Thyroid gland (tissue), 4 donors: ENCODE results near the gene MED27. TPM values are rescaled to one million over a fixed set of nuclear protein-coding genes. Genes with fewer than 3 reads are reported as not detected.

ENCODE experiments used
- DNase-seq, 2 donors: peaks; one replicate each; pipeline ENCODE4 v3.0.0-alpha.2; 2019
- H3K27ac ChIP-seq, 3 donors: fragments of 200-600 bp; sonication (generic); 1 replicate in 2 of 3; 2 replicates in 1 of 3; pipeline ENCODE4 v1.5.1; 2016 to 2019; ENCODE audit warnings: mild to moderate bottlenecking in 1 of 3, moderate library complexity in 1 of 3
- H3K27me3 ChIP-seq: fragments of 200-600 bp; sonication (generic); one replicate; pipeline ENCODE4 v1.5.1; 2019
- H3K36me3 ChIP-seq, 2 donors: fragments of 200-600 bp; sonication (generic); one replicate each; pipeline ENCODE4 v1.5.1; 2016 to 2019
- H3K4me1 ChIP-seq, 2 donors: fragments of 200-600 bp; sonication (generic); one replicate each; pipeline ENCODE4 v1.5.1; 2017 to 2019
- H3K4me3 ChIP-seq, 3 donors: fragments of 200-600 bp; sonication (generic); replicated peaks in 1 of 3; 1 replicate in 2 of 3; 2 replicates in 1 of 3; pipeline ENCODE4 v1.5.1; 2016; ENCODE audit warnings: mild to moderate bottlenecking in 1 of 3
- H3K9me3 ChIP-seq: fragments of 200-600 bp; sonication (generic); one replicate; pipeline ENCODE4 v1.5.1; 2017
- POLR2A ChIP-seq, 2 donors: fragments of 450-650 bp; IDR thresholded peaks; one replicate each; pipeline ENCODE4 v1.6.1; 2017; ENCODE audit warnings: antibody characterized with exemption in 2 of 2, mild to moderate bottlenecking in 2 of 2, moderate library complexity in 1 of 2
- WGBS, 2 donors: methylation state at CpG; one replicate each; pipeline ENCODE4 v1.1.5; 2017; 5-methylcytosine and 5-hydroxymethylcytosine counted together
- intact Hi-C: fragments of 100-400 bp; cut with DNase I; formaldehyde crosslinking; loops from one replicate; pipeline ENCODE4 v1.15.1; 2023
- total RNA-seq, 4 donors: library from RNA; depleted of rRNA; stranded (reverse); fragments of >200 nt; gene quantifications; one replicate each; pipeline ENCODE4 v1.2.3, GENCODE V29; 2016
- TF ChIP-seq, protein P1 (sequence below), 6 experiments: fragments of 200-600 bp in 3 of 6; fragments of 450-650 bp in 3 of 6; sonication (generic) in 3 of 6; IDR thresholded peaks; one replicate each; pipeline ENCODE4 v1.5.1; 2016 to 2019; ENCODE audit warnings: antibody characterized with exemption in 6 of 6, mild to moderate bottlenecking in 2 of 6, inconsistent platforms in 1 of 6, moderate library complexity in 1 of 6

MED27 gene
- total RNA-seq, 4 donors from 2014 or later = 15.3 to 19.5 (median 16.7) TPM

DNA sequence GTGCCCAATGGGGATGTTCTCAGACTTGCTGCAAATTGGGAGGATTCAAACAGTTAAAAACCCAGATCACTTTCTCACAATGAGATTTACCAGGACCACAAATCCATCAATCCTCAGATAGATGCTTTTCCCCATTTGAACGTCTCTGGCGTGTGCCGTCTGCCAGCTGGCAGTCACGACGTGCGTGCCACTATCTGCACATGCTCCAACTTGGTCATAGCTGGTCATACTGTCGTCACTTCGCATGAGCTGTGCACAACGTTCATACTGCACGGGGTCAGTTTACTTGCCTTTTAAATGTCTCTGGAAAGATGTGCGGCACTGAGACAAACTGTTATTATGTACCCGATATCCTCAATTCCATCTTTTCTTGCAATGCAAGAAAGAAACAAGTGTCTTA is 221.5 kb downstream of the MED27 start:
- H3K36me3 ChIP-seq = peaks cover 0 to 10% of the 10 kb centered on the region in 2 donors
- H3K27ac ChIP-seq = no peak overlapping the region
- TF ChIP-seq, protein P1, sequence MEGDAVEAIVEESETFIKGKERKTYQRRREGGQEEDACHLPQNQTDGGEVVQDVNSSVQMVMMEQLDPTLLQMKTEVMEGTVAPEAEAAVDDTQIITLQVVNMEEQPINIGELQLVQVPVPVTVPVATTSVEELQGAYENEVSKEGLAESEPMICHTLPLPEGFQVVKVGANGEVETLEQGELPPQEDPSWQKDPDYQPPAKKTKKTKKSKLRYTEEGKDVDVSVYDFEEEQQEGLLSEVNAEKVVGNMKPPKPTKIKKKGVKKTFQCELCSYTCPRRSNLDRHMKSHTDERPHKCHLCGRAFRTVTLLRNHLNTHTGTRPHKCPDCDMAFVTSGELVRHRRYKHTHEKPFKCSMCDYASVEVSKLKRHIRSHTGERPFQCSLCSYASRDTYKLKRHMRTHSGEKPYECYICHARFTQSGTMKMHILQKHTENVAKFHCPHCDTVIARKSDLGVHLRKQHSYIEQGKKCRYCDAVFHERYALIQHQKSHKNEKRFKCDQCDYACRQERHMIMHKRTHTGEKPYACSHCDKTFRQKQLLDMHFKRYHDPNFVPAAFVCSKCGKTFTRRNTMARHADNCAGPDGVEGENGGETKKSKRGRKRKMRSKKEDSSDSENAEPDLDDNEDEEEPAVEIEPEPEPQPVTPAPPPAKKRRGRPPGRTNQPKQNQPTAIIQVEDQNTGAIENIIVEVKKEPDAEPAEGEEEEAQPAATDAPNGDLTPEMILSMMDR (IDR thresholded peaks at IDR 0.05) = no peak
- no peak for TF ChIP-seq POLR2A (IDR thresholded peaks at IDR 0.05)
- H3K27me3 ChIP-seq = no peaks in the 10 kb centered on the region
- whole genome bisulfite sequencing, 2 donors = 90 to 91% methylated on average over 12 of the region's 12 CpGs
- H3K4me3 ChIP-seq = no peak overlapping the region
- DNase-seq = no peak
- intact Hi-C loops = no loop called here
- no peaks in the 10 kb centered on the region for H3K4me1 ChIP-seq
- H3K9me3 ChIP-seq = no peaks in the 10 kb centered on the region

- WGBS, 2 donors = 72 to 80% methylated on average over 15 to 21 of the region's 21 CpGs
- no peak for DNase-seq
- Histone ChIP-seq H3K27ac (no peak overlapping the region), H3K4me3 (no peak overlapping the region), H3K4me1 (no peaks in the 10 kb centered on the region), H3K9me3 (no peaks in the 10 kb centered on the region), H3K36me3 (peaks cover 0 to 5% of the 10 kb centered on the region in 2 donors), H3K27me3 (no peaks in the 10 kb centered on the region)
- TF ChIP-seq POLR2A (IDR thresholded peaks at IDR 0.05) = no peak
- TF ChIP-seq, protein P1 (IDR thresholded peaks at IDR 0.05) = no peak
- intact Hi-C loops = no loop called here
Measured at GRCh38 chr9:131856105-131856504, 223.6 kb downstream of the MED27 start.

GRCh38 chr9:131854896-131855613 is 224.6 kb downstream of the MED27 start:
- H3K4me3 ChIP-seq = no peak overlapping the region
- H3K4me1 ChIP-seq = no peaks in the 10 kb centered on the region
- H3K27me3 ChIP-seq = no peaks in the 10 kb centered on the region
- no peak overlapping the region for H3K27ac ChIP-seq
- intact Hi-C loops = no loop called here
- TF ChIP-seq, protein P1 (IDR thresholded peaks at IDR 0.05) = no peak
- no peak for TF ChIP-seq POLR2A (IDR thresholded peaks at IDR 0.05)
- WGBS, 2 donors = 50 to 53% methylated on average over 21 of the region's 21 CpGs
- DNase-seq = no peak
- H3K36me3 ChIP-seq = peaks cover 0 to under 1% of the 10 kb centered on the region in 2 donors
- H3K9me3 ChIP-seq = no peaks in the 10 kb centered on the region

- H3K4me3 ChIP-seq = no peak overlapping the region
- no peak for DNase-seq
- H3K4me1 ChIP-seq = no peaks in the 10 kb centered on the region
- no peaks in the 10 kb centered on the region for H3K27me3 ChIP-seq
- H3K36me3 ChIP-seq = no peaks in the 10 kb centered on the region
- no peaks in the 10 kb centered on the region for H3K9me3 ChIP-seq
- TF ChIP-seq, protein P1 (IDR thresholded peaks at IDR 0.05) = no peak
- TF ChIP-seq POLR2A (IDR thresholded peaks at IDR 0.05) = no peak
- 63 to 77% methylated on average over 6 to 8 of the region's 8 CpGs for WGBS, 2 donors
- intact Hi-C loops = no loop called here
- H3K27ac ChIP-seq = no peak overlapping the region
Measured at GRCh38 chr9:131854334-131854733, 225.3 kb downstream of the MED27 start.

- H3K27ac ChIP-seq = no peak overlapping the region
- H3K27me3 ChIP-seq = no peaks in the 10 kb centered on the region
- TF ChIP-seq POLR2A (IDR thresholded peaks at IDR 0.05) = no peak
- TF ChIP-seq, protein P1 (IDR thresholded peaks at IDR 0.05) = no peak
- H3K9me3 ChIP-seq = no peaks in the 10 kb centered on the region
- no peaks in the 10 kb centered on the region for H3K36me3 ChIP-seq
- no peaks in the 10 kb centered on the region for H3K4me1 ChIP-seq
- 82 to 88% methylated on average over 7 of the region's 7 CpGs for WGBS, 2 donors
- DNase-seq = no peak
- no peak overlapping the region for H3K4me3 ChIP-seq
- intact Hi-C loops = no loop called here
Measured at GRCh38 chr9:131853434-131853833, 226.2 kb downstream of the MED27 start.
